ENCODE data around the gene WDR77.

WDR77 gene

GRCh38 chr1:111468717-111469100 is 19.7 kb upstream of the WDR77 start:
- no peak for DNase-seq (ENCODE audit: low read depth)

GRCh38 chr1:111467865-111468716 is 19.0 kb upstream of the WDR77 start:
- no peak for DNase-seq (ENCODE audit: low read depth)

GRCh38 chr1:111466480-111466879 is 17.4 kb upstream of the WDR77 start:
- no peak for DNase-seq (ENCODE audit: low read depth)

DNA sequence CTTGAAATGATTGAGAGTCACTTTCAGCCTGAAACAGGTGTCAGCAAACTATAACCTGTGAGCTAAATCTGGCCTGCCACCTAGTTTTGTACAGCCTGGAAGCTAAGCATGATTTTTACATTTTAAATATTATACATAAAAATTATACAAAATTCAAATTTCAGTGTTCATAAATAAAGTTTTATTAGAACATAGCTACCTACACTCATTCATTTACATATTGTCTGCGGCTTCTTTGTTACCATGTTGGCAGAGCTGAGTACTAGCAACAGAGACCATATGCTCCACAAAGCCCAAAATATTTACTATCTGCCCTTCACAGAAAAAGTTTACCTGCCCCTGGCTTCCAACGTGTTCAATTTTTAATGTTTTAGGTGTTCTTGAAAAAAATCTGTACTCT is 16.7 kb upstream of the WDR77 start:
- no peak for DNase-seq (ENCODE audit: low read depth)

- DNase-seq (ENCODE audit: low read depth): no peak
Observed at GRCh38 chr1:111463029-111463683, 14.1 kb upstream of the WDR77 start.

- DNase-seq (ENCODE audit: low read depth): no peak
Observed at GRCh38 chr1:111462370-111463028, 13.4 kb upstream of the WDR77 start.

DNA sequence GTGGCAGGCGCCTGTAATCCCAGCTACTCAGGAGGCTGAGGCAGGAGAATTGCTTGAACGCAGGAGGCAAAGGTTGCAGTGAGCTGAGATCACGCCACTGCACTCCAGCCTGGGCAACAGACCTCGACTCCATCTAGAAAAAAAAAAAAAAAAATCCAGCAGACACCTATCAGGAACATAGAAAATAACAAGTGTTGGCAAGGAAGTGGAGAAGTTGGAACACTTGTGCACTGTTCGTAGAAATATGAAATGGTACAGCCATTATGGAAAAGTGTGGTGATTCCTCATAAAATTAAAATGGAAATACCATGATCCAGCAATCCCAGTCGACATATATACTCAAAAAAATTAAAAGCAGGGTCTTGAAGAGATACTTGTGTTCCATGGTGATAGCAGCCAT is 12.7 kb upstream of the WDR77 start:
- DNase-seq (ENCODE audit: low read depth): no peak

DNA sequence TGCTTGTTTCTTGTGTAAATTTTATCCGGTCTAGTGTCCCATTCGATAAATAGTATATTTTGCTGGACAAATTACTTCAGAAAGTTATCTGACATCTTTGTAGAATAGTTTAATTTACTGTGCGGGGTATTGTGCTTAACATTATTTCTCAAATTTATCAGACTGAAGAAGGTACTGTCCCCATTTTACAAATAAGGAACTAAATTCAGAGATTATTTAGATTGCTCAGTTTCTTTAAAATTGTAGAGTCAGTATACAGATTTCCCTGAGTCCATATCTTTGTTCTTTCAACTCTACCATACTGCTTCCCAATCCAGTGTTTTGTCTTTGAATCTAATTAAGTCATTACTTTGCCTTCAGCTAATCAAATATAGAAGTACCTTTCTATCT is 6.6 kb upstream of the WDR77 start:
- DNase-seq (ENCODE audit: low read depth): no peak

DNA sequence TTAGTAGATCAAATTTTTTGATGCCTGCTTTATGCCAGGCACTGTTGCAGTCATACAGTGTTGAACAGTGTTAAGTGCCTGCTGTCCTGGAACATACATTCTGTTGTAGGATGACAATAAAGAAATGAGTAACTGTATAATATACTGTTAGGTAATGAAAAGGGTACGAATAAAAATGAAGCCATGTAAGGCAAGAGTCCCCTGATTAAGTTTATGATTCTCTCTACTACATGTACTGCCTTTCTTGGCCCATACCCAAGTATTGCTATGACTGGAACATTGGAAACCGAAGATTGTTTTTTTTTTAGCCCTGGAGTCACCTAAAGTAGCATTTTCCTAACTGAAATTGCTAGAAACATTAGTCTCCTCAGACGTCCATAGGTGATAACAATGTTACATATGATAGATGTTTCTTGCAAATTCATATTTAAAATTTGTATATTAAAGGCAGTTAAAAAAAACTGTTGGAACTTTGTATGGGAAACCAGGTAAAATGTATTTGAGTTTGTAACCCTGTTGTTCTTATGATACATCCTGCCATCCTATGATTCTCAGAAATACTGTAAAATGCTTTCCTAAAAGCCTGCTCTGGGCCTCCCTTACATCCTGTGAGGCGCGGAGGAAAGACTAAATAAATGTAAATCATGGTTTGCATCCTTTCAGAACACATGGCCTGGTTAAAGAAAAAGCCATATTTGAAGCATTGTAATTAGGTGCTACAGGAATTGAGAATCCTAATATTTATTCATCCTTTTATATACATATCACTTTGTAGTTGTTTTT is 6.0 kb upstream of the WDR77 start:
- DNase-seq (ENCODE audit: low read depth): no peak

- no peak for DNase-seq (ENCODE audit: low read depth)
Observed at GRCh38 chr1:111453706-111454105, 4.7 kb upstream of the WDR77 start.

GRCh38 chr1:111452581-111452980 is 3.5 kb upstream of the WDR77 start:
- DNase-seq (ENCODE audit: low read depth): no peak

- DNase-seq (ENCODE audit: low read depth): no peak
Observed at GRCh38 chr1:111450185-111450584, 1.1 kb upstream of the WDR77 start.

DNA sequence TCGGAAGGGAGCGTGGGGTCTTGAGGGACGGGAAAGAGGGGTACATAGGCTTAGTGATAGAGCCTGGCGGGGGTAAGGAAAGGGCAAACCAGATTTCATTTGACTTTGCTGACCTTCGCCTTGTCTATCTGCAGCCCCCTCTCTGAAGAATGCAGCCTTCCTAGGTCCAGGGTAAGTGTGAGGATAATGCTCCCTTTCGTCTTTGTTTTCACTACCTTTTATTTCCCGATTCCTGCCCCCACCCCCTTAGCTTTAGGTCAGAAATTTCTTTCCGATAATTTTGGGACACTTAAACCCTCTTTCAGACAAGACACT is 604 bp upstream of the WDR77 start:
- no peak for DNase-seq (ENCODE audit: low read depth)

- no peak for DNase-seq (ENCODE audit: low read depth)
Observed at GRCh38 chr1:111448482-111448917, 556 bp downstream of the WDR77 start.

- DNase-seq (ENCODE audit: low read depth): no peak
Observed at GRCh38 chr1:111446967-111447892, 1.8 kb downstream of the WDR77 start.

DNA sequence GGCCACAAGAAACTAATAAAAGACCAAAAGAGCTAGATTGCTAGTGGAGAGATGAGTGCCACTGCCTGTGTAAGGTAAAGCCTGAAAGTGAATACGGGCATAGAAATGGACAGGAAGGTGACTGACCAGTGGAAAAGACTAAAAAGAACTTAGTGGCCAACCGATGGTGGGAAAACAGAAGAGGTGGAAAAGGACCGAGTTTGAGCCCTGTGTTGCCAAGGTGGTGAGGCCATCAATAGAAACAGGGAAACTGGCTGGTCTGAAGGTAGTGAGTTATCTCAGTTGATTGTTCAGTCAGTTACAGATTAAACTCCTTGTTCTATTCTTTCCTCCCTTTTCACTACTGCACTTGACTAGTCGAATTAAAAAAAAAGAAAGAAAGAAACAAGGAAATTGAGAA is 2.5 kb downstream of the WDR77 start:
- DNase-seq (ENCODE audit: low read depth): no peak

DNA sequence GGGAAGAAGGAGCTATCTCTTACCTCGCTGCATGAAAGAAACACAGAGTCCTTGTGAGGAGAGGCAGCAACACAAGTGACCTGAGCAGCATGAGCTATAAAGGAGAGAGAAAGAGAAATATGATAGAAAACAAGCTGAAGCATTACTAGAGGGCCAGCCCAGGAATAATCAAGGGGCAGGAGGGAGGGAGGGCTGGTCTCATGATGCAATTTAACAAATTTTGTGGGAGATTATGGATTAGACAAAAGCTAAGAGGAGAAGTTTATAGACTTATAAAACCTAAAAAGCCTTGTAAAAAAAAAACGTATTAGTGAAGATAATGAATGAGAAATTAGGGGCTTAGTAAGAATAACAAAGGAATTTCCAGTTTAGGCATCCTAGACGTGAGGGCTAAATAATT is 5.0 kb downstream of the WDR77 start:
- no peak for DNase-seq (ENCODE audit: low read depth)

GRCh38 chr1:111442457-111442856 is 6.6 kb downstream of the WDR77 start:
- no peak for DNase-seq (ENCODE audit: low read depth)

GRCh38 chr1:111441573-111442192 is 7.4 kb downstream of the WDR77 start:
- DNase-seq (ENCODE audit: low read depth): no peak

GRCh38 chr1:111439461-111440351 is 9.3 kb downstream of the WDR77 start:
- DNase-seq (ENCODE audit: low read depth): no peak

Data from fibroblast of the conjunctiva (primary cell).